Common myeloid progenitor, CD34-positive (primary cell): ENCODE measurements around the gene NELL2.

Source experiments
- CTCF ChIA-PET: fragments of 350-600 bp; sonication (Branson Sonifier 250); formaldehyde crosslinking; loops from one replicate; lab custom pipeline; 2021; ENCODE audit warnings: antibody characterized with exemption; lab: Charles Lee
- POLR2A ChIA-PET: fragments of 350-600 bp; sonication (Branson Sonifier 250); formaldehyde crosslinking; loops from one replicate; lab custom pipeline; 2021; ENCODE audit warnings: antibody characterized with exemption; lab: Charles Lee
- DNase-seq, 3 donors: peaks; one replicate each; pipeline versions ENCODE4 v3.0.0 to v3.0.0-alpha.2; 2013
- H3K27ac ChIP-seq, 2 experiments: 1 replicate in 1 of 2; 2 replicates in 1 of 2; pipeline ENCODE4 v1.7.0; 2013; ENCODE audit warnings: inconsistent platforms in 2 of 2, low read length in 2 of 2, mild to moderate bottlenecking in 2 of 2, low read depth in 1 of 2, moderate library complexity in 1 of 2; ENCODE audit not compliant: severe bottlenecking in 2 of 2, insufficient read depth in 1 of 2, poor library complexity in 1 of 2
- H3K27me3 ChIP-seq, 5 experiments: replicated peaks in 2 of 5; 1 replicate in 3 of 5; 2 replicates in 2 of 5; pipeline versions ENCODE4 v1.6.1 to v1.7.0; 2013; ENCODE audit warnings: low read length in 4 of 5, mild to moderate bottlenecking in 2 of 5, moderate library complexity in 2 of 5, inconsistent platforms in 1 of 5; ENCODE audit not compliant: insufficient read depth in 5 of 5, control insufficient read depth in 4 of 5
- H3K36me3 ChIP-seq, 4 experiments: 1 replicate in 2 of 4; 2 replicates in 2 of 4; pipeline versions ENCODE4 v1.6.1 to v1.7.0; 2013; ENCODE audit warnings: low read length in 3 of 4, control low read depth in 1 of 4, mild to moderate bottlenecking in 1 of 4; ENCODE audit not compliant: control insufficient read depth in 4 of 4, insufficient read depth in 4 of 4
- H3K4me1 ChIP-seq, 4 experiments: 1 replicate in 3 of 4; 2 replicates in 1 of 4; pipeline versions ENCODE4 v1.6.1 to v1.7.1; 2013; ENCODE audit warnings: low read length in 3 of 4, mild to moderate bottlenecking in 3 of 4, control low read depth in 1 of 4, inconsistent platforms in 1 of 4, moderate library complexity in 1 of 4; ENCODE audit not compliant: control insufficient read depth in 4 of 4, insufficient read depth in 4 of 4; ENCODE audit errors: control extremely low read depth in 1 of 4
- H3K4me3 ChIP-seq, 7 experiments: 1 replicate in 4 of 7; 2 replicates in 3 of 7; pipeline versions ENCODE4 v1.5.1 to v1.7.0; 2013; ENCODE audit warnings: mild to moderate bottlenecking in 7 of 7, low read length in 6 of 7, moderate library complexity in 6 of 7, inconsistent platforms in 2 of 7, low read depth in 2 of 7, control low read depth in 1 of 7; ENCODE audit not compliant: insufficient read depth in 4 of 7, control insufficient read depth in 1 of 7; ENCODE audit errors: extremely low read depth in 1 of 7
- H3K9me3 ChIP-seq, 5 experiments: 1 replicate in 4 of 5; 2 replicates in 1 of 5; pipeline versions ENCODE4 v1.6.1 to v1.7.1; 2013; ENCODE audit warnings: low read length in 4 of 5, mild to moderate bottlenecking in 2 of 5, inconsistent platforms in 1 of 5, low read depth in 1 of 5, moderate library complexity in 1 of 5; ENCODE audit not compliant: control insufficient read depth in 4 of 5, insufficient read depth in 2 of 5; ENCODE audit errors: control extremely low read depth in 1 of 5
- WGBS: methylation state at CpG from one replicate; pipeline ENCODE4 v1.1.5; 2013; ENCODE audit not compliant: insufficient coverage; 5-methylcytosine and 5-hydroxymethylcytosine counted together

Gene NELL2

DNA sequence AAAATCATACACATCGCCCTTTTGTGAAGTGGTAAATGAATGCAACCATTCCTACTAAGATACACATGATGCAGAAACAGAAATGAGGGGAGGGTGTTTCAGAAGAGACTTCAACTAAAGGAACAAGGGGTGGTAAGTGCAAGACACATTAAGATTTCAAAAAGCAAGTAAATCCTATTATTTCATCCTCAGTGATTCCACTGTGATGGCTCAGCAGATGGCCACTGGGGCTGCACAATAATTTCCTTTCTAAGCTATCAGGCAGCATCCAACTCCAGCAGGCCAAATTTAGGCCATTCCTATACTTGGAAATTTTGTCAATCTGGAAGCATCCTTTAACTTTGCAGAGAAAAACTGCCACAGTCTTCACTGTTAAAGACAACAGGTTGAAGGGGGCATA, 272.4 kb downstream of the NELL2 start:
- WGBS = no CpG with 5 or more reads among the region's 1 CpG
- DNase-seq = no peak
- no peak overlapping the region for H3K27ac ChIP-seq
- H3K4me3 ChIP-seq = no peak overlapping the region
- no peaks in the 10 kb centered on the region for H3K4me1 ChIP-seq
- ChIA-PET CTCF (no interaction called here), POLR2A (no interaction called here)
- H3K36me3 ChIP-seq = no peaks in the 10 kb centered on the region
- H3K27me3 ChIP-seq = no peaks in the 10 kb centered on the region
- H3K9me3 ChIP-seq = no peaks in the 10 kb centered on the region

DNA sequence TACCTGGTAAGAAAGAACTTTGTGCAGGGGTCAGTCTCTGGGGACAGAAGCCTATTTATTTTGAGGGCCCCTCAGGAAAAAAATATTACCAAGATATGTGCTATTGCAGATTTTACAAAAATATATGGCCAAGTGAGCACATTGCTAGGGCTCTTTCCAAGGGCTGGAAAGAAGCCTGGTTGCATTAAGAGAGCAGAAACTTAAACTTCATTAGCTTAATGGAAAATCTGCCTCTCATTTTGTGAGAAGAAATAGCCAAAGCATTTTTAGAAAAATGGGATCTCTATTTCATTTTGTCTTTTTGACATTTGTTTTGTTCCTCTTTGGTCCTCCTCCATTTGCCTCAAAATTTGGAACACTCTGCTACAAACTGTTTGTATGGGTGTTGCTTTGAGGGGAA, 283.5 kb downstream of the NELL2 start:
- no peak for DNase-seq
- CTCF ChIA-PET = no interaction called here
- H3K9me3 ChIP-seq = no peaks in the 10 kb centered on the region
- no peak overlapping the region for H3K27ac ChIP-seq
- H3K36me3 ChIP-seq = no peaks in the 10 kb centered on the region
- H3K4me3 ChIP-seq = no peak overlapping the region
- POLR2A ChIA-PET = no interaction called here
- H3K4me1 ChIP-seq = no peaks in the 10 kb centered on the region
- no peaks in the 10 kb centered on the region for H3K27me3 ChIP-seq

DNA sequence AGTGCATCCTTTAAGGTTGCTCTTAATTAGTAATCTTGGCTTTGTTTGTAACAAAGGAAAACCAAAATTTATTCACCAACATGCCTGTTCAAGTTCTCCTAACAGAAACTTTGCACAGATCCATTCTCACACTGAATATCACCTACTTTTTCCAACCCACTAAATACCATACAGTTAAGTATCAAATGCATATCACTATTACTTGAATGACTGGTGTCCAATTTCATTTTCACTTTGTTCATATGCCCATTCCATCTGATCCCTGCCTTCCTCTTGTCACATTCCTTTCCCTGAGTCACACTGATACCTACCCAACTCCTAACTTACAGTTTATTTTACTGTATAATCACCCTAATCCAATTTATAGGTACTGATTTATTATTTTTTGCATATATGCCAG, 286.4 kb downstream of the NELL2 start:
- Histone ChIP-seq H3K4me3 (no peak overlapping the region), H3K27ac (no peak overlapping the region), H3K4me1 (no peaks in the 10 kb centered on the region), H3K36me3 (no peaks in the 10 kb centered on the region), H3K27me3 (no peaks in the 10 kb centered on the region), H3K9me3 (no peaks in the 10 kb centered on the region)
- POLR2A ChIA-PET = no interaction called here
- CTCF ChIA-PET = no interaction called here
- no peak for DNase-seq

DNA sequence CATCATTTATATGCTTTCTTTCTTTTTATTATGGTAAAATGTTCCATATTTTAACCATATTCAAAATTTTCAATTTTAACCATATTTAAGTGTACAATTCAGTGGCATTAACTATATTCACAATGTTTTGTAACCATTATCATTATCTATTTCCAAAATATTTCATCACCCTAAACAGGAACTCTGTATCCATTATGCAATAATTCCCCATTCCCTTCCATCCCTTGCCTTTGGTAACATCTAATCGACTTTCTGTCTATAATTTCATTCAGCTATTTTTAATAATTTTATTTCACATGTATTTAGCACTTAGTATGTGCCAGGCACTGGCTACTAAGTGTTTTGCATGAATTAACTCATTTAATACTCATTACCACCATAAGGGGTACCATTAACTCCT, 287.5 kb downstream of the NELL2 start:
- H3K4me1 ChIP-seq = no peaks in the 10 kb centered on the region
- ChIA-PET POLR2A (no interaction called here), CTCF (no interaction called here)
- no peaks in the 10 kb centered on the region for H3K36me3 ChIP-seq
- no peak overlapping the region for H3K4me3 ChIP-seq
- H3K27me3 ChIP-seq = no peaks in the 10 kb centered on the region
- H3K27ac ChIP-seq = no peak overlapping the region
- WGBS = no CpG with 5 or more reads among the region's 1 CpG
- no peaks in the 10 kb centered on the region for H3K9me3 ChIP-seq
- DNase-seq = no peak

DNA sequence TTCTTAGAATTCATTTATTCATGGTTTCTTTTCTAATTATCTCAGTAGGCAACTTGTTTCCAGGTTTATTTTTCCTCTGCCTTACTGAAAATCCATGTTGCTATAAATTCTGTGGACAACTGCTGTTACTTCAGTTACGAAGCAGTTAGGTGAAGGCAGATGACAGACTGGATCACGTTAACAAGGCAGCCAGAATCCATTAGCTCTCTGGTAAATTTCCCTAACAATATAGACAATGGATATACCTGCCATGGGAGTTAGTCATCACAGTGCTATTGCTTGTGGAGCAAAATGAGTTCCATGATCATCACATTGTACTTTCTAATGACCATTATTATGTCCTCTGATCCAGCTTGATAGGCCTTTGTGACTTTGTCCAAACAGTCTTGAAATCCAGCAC, 291.5 kb downstream of the NELL2 start:
- Histone ChIP-seq H3K4me3 (no peak overlapping the region), H3K36me3 (no peaks in the 10 kb centered on the region), H3K27me3 (no peaks in the 10 kb centered on the region), H3K9me3 (peaks cover 0 to 1% (median 0%) of the 10 kb centered on the region in 5 experiments), H3K27ac (no peak overlapping the region), H3K4me1 (no peaks in the 10 kb centered on the region)
- WGBS = 90% methylated on average over 2 of the region's 2 CpGs
- CTCF ChIA-PET = no interaction called here
- no peak for DNase-seq
- POLR2A ChIA-PET = no interaction called here

DNA sequence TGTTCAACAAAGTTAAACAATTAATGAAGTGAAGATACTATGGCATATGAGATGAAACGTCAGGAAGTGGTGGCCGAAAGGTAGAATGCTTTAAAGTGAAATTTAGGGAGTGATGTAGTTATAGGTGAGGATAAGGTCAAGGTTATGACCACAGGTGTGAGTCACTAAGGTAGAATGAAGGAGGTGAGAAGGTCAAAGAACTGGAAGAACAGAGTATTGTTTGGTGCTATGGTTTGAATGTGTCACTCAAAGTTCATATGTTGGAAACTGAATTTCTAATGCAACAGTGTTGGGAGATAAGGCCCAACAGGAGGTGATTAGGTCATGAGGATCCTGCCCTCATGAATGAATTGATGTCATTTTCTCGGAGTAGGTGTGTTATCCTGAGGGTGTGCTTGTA, 293.6 kb downstream of the NELL2 start:
- H3K27me3 ChIP-seq = no peaks in the 10 kb centered on the region
- no peak for DNase-seq
- H3K9me3 ChIP-seq = peaks cover 0 to 1% (median 0%) of the 10 kb centered on the region in 5 experiments
- WGBS = 93% methylated on average over 2 of the region's 3 CpGs
- POLR2A ChIA-PET = no interaction called here
- CTCF ChIA-PET = no interaction called here
- no peak overlapping the region for H3K27ac ChIP-seq
- H3K36me3 ChIP-seq = no peaks in the 10 kb centered on the region
- H3K4me3 ChIP-seq = no peak overlapping the region
- no peaks in the 10 kb centered on the region for H3K4me1 ChIP-seq

DNA sequence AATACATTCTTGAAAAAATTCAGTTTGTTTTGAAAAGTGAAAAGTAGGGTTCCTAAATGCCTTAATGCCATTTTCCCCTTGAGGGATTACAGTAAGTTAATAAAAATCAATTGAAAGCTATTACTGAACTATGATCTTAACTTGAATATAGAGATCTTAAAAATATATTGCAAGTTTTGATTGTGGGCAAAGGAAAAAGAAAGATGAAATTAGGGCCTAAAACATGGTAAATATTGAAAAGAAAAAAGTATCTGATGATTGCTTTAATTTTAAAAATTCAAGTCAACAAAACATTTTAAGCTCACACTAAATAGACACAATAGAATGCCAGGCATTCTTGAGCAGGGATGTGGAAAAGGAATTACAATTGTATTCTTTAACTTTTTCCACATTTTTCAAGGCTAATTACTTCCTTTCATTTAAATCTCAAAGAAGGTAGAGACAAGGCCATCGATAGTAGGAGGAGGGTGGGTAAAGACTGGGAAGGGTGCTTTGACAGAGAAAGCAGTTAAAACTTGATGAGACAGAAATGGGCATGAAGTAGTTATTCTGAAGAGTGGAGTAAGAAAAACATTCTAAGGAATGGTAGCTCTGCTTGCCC, 294.4 kb downstream of the NELL2 start:
- Histone ChIP-seq H3K27ac (no peak overlapping the region), H3K4me3 (no peak overlapping the region), H3K4me1 (no peaks in the 10 kb centered on the region), H3K9me3 (peaks cover 0 to 1% (median 0%) of the 10 kb centered on the region in 5 experiments), H3K27me3 (no peaks in the 10 kb centered on the region), H3K36me3 (no peaks in the 10 kb centered on the region)
- CTCF ChIA-PET = no interaction called here
- 13% methylated on average over 1 of the region's 1 CpG for WGBS
- no peak for DNase-seq
- POLR2A ChIA-PET = no interaction called here
